GM21825 (cell line): ENCODE results near the gene GRM7.
"Not testable (repeated sequence)": the region's sequence is repeated elsewhere in the genome, so short reads cannot be mapped to it uniquely, and the experiment has no call there.

Experiments used
- ATAC-seq: cut with Tn5 transposase; IDR thresholded peaks from one replicate; pipeline ENCODE4 v1.9.1; 2021; ENCODE audit warnings: mild to moderate bottlenecking, moderate library complexity; ENCODE audit not compliant: unreplicated experiment

Gene GRM7

GRCh38 chr3:6860954-6861624 is at the start of gene GRM7:
Gene GRM7 (plus strand): TSS chr3:6861115.
- no peak for ATAC-seq

- ATAC-seq: no peak
These were observed 39.5 kb upstream of the GRM7 start for GRCh38 chr3:6821411-6821810.

GRCh38 chr3:6825524-6825923 is 35.4 kb upstream of the GRM7 start:
- ATAC-seq: no peak

GRCh38 chr3:6827453-6827852 is 33.5 kb upstream of the GRM7 start:
- no peak for ATAC-seq

GRCh38 chr3:6844723-6845122 is 16.2 kb upstream of the GRM7 start:
- ATAC-seq: no peak

- no peak for ATAC-seq
These were observed 6.7 kb upstream of the GRM7 start for GRCh38 chr3:6854184-6854583.

GRCh38 chr3:6857510-6857909 is 3.4 kb upstream of the GRM7 start:
- ATAC-seq: no peak

GRCh38 chr3:6860149-6860953 is 564 bp upstream of the GRM7 start:
- no peak for ATAC-seq

GRCh38 chr3:6861625-6862000 is 698 bp downstream of the GRM7 start:
- ATAC-seq: no peak

GRCh38 chr3:6862041-6862879 is 1.3 kb downstream of the GRM7 start:
- ATAC-seq: no peak

- no peak for ATAC-seq
These were observed 1.9 kb downstream of the GRM7 start for GRCh38 chr3:6862880-6863195.

- ATAC-seq: no peak
These were observed 6.4 kb downstream of the GRM7 start for GRCh38 chr3:6867269-6867668.

- ATAC-seq: no peak
These were observed 17.8 kb downstream of the GRM7 start for GRCh38 chr3:6878731-6879130.

- no peak for ATAC-seq
These were observed 51.3 kb downstream of the GRM7 start for GRCh38 chr3:6912240-6912639.

- no peak for ATAC-seq
These were observed 55.0 kb downstream of the GRM7 start for GRCh38 chr3:6915898-6916297.

GRCh38 chr3:6921066-6921465 is 60.2 kb downstream of the GRM7 start:
- no peak for ATAC-seq

- ATAC-seq: no peak
These were observed 61.0 kb downstream of the GRM7 start for GRCh38 chr3:6921876-6922275.

- no peak for ATAC-seq
These were observed 67.1 kb downstream of the GRM7 start for GRCh38 chr3:6928064-6928463.

GRCh38 chr3:6929918-6930317 is 69.0 kb downstream of the GRM7 start:
- no peak for ATAC-seq

- ATAC-seq: not testable (repeated sequence)
These were observed 74.5 kb downstream of the GRM7 start for GRCh38 chr3:6935418-6935817.

- ATAC-seq: no peak
These were observed 75.1 kb downstream of the GRM7 start for GRCh38 chr3:6935970-6936369.

GRCh38 chr3:6962801-6963200 is 101.9 kb downstream of the GRM7 start:
- ATAC-seq: no peak
